GM08714 (cell line): ENCODE measurements around the gene NAA15.
"Not testable (repeated sequence)": the region's sequence is repeated elsewhere in the genome, so short reads cannot be mapped to it uniquely, and the experiment has no call there.

ENCODE experiments used
- H3K4me3 ChIP-seq: fragments of 200-500 bp; sonication (Bioruptor generic); 2 replicates; pipeline ENCODE4 v1.5.1; 2014; ENCODE audit warnings: mild to moderate bottlenecking, low read length, inconsistent platforms
- ZNF274 ChIP-seq: IDR thresholded peaks from 2 replicates; pipeline ENCODE4 v1.6.1; 2012; ENCODE audit warnings: mild to moderate bottlenecking, low read depth, low read length

The NAA15 gene

DNA sequence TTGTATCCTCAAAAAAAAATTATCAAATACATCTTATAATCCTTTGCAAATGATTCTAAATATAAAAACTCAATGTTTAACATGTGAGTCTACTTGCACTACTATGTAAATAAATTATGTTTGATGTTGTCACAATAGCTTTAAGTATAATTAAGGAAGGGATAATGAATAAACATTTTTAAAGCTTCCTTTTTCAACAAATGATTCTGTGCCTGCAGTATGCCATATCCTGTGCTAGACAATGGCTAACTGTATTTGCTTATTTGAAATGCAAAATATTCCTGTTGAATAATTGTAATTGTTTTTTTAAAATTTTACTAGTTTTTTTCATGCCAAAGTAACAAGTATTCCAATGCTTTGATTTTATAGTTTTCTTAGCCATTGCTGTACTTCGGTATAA, 60.0 kb downstream of the NAA15 start:
- no peak for TF ChIP-seq ZNF274
- H3K4me3 ChIP-seq, result no peak overlapping the region

DNA sequence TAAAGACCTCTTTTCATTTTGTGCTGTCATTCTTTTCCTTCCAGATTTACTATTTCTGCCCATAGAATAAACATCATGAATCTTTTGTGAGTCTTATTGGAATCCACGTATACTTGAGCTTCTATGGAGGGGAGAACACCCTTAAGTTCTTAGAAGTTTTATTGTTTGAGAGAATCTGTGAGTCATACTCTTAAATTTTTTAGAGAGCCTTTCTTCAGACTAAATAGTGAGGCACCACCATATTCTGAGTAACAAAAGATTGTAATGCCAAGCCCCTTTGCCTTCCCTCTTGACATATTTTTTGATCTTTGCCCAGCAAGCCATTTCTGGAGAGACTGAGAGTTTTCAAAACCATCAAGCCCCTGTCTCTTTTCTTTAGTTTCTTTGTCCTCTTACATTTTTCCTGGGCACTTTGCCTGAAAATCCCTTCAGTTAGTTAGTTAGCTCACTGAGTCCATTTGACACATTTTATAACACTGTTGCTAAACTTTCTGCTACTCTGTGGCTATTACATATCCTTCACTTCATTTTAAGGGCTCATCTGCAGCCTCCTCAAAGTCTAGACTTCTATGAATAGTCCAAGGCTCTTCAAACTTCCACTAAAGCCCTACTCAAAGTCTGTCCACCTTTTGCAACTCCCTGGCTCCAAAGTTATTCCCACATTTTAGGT, 66.3 kb downstream of the NAA15 start:
- H3K4me3 ChIP-seq, result no peak overlapping the region
- TF ChIP-seq ZNF274, result no peak

DNA sequence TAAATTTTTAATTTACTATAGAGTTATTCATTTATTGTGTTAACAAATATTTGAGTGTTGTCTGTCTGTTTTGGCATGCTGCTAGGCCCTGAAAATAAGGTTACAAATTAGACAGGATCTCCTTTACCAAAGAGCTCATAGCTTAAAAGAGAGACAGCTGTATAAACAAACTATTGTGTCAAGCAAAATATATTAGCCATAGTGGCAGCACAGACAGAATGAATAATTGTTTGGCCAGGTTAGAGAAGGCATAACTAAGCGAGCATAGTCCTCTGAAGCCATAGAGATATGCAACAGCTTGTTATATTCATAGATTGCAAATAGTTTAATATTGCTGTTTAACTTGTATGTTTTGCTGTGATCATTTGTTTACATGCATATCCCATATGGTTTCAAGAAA, 67.7 kb downstream of the NAA15 start:
- no peak for TF ChIP-seq ZNF274
- H3K4me3 ChIP-seq, result no peak overlapping the region

DNA sequence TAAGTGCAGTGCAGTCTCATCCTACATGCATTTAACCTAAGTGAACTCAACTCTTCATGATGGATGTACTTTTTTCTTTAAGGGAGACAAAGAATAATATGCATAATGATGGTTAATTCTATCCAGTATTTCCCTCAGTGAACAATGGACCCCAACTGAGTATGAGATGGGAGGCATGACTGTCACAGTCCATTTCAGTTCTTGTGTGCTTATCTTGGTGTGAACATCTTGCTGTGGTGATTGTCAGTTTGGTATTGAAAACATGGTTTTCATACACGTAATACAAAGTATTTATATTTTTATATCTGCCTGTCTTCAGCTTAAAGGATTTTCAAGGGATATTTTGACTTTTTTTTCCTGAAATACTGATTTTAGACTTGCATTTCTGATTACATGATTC, 72.9 kb downstream of the NAA15 start:
- H3K4me3 ChIP-seq, result no peak overlapping the region
- no peak for TF ChIP-seq ZNF274

DNA sequence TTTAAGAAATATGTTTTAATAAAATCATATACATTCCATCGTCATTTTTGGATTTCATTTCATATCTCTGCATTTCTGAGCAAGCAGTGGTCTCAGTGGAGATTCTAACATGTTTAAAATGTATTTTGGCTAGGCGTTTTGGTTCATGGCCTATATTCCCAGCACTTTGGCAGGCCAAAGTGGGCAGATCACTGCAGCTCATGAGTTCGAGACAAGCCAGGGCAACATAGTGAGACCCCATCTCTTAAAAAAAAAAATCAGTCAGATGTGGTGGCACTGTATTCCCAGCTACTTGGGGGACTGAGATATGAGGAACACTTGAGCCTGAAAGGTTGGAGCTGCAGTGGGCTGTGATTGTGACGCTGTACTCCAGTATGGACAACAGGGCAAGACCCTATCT, 85.1 kb downstream of the NAA15 start:
- H3K4me3 ChIP-seq, result no peak overlapping the region
- no peak for TF ChIP-seq ZNF274

DNA sequence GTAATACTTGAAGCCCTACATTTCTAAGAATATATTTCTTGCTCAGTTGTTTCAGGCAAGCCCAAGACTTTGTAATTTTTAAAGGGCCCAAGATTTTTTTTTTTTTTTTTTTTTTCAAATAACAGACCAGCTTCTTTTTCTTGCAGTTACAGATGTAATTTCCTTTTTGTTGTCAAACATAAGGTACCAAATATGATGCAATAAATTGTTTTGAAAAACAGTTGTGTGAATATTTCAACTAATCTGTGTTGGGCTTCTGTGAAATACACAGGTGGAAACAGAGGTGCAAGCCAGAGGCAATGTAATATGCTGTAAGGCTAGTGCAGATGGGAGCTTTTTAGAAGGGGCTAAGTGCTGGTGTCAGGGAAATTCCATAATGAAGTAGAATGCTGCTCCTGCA, 87.8 kb downstream of the NAA15 start:
- H3K4me3 ChIP-seq, result no peak overlapping the region
- no peak for TF ChIP-seq ZNF274

DNA sequence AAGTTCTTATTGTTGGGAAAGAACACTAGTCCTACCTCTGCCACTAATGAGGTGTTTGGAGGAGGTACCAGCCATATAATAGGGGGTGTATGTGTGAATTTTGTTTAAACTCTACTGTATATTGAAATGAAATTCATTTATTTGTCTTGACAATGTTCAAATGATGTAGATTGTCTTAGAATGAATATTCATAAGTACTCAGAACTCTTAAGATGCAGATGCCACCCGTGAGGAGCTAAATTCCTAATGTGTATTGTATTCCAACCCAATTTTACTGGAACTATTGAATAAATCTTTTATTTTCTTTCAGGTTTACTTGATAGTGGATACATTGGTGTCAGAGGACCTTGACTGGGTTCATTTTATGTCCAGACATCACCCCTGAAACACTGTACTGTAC, 88.7 kb downstream of the NAA15 start:
- H3K4me3 ChIP-seq, result no peak overlapping the region
- TF ChIP-seq ZNF274, result no peak

DNA sequence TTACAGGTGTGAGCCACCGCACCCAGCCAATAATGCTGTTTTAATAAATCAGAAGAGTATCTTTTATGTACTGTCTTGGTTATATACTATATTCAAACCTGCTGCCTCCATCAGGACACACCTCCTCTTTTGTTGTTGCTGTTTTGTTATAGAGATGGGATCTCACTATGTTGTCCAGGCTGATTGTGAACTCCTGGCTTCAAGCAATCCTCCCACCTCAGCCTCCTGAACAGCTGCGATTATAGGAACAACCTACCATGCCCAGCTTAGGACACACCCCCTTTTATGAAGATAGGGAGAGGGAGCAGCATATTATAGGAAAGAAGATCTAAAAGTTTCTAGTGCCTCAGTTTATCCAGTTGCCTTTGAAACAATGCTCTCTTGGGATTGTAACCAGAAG, 90.4 kb downstream of the NAA15 start:
- TF ChIP-seq ZNF274, result no peak
- H3K4me3 ChIP-seq, result no peak overlapping the region

DNA sequence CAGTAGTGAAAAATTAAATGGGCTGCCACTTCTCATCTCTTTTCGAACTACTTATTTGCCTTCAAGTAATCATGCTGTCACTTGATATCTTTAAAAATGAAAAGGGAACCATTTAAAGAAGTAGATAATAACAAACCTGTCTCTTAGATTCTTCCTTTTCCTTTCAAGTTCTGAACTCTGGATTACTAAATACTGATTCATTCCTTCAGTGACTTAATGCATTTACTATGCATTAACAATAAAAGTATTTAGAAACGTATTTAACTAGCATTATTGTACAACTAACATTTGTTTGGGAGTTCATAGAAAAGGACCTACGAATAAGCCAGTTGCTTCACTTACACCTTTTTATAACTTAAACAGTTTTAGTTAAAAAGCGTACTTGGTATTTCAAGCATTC, 91.5 kb downstream of the NAA15 start:
- TF ChIP-seq ZNF274, result no peak
- no peak overlapping the region for H3K4me3 ChIP-seq

DNA sequence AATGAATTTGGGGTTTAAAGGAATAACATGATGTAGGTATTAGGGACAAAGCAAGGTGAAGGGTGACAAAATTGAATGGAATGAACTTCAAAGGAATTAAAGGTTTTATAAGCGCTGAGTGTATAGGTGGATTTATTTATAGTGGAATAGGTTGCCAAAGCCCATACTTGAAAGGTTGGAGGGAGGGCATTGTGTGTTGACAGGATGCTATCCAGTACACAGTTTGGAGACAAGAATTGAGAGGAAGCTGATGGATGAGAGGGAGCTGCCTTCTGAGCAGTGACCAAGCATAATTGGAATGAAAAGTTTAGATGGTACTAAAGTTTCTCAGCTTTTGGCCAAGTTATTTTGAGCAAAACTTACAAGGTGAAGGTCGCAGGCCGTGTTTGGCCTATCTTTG, 100.1 kb downstream of the NAA15 start:
- no peak for TF ChIP-seq ZNF274

DNA sequence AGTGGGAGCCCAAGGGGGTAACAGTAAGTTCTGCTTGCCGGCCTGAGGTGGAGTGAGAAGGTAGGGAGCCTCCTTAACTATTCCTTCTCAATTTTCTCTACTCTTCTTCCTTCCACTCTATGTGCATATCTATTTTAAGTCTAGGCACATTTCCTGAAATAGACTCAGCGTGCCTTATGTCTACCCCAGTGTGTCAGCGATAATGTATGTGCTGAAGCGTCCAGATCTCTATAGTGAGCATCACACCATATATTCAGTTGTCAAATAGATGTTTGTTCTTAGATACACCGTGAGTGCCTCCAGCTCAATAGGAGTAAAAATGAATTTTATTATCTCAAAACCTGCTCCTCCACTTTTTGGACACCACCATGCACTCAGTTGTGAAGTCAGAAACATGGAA, 101.1 kb downstream of the NAA15 start:
- TF ChIP-seq ZNF274, result no peak
- no peak overlapping the region for H3K4me3 ChIP-seq

More for the DNA sequence above, 100.1 kb downstream of the NAA15 start:
- H3K4me3 ChIP-seq, result no peak overlapping the region

DNA sequence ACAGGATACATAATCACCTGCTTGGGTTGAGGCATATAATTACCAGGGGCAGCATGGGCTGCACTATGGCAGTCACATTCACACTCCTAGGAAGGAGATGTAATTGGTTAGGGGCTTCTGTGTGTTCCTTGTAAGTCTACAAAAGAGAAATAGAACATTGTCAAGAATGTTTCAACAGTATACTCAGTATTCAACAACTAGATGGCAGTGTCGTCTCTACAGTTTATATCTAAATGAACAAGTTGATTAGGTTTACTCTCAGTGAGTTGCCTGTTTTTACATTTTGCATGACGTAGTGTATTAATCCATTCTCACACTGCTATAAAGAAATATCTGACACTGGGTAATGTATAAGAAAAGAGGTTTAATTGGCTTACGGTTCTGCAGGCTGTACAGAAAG, 102.2 kb downstream of the NAA15 start:
- H3K4me3 ChIP-seq, result no peak overlapping the region
- TF ChIP-seq ZNF274, result no peak

DNA sequence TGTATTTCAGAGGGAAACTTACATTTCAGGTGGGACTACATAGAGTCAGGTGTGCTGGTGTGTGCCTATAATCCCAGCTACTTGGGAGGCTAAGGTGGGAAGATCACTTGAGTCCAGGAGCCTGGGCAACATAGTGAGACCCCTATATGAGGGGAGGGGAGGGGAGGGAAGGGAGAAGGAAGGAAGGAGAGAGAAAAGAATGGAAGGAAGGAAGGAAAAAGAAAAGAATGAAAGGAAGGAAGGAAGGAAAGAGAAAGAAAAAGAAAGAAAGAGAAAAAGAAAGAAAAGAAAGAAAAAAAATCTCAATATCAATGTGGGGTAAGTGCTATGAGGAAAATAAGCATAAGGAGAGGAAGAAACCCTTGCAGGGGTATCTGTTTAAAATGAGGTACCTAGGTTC, 109.0 kb downstream of the NAA15 start:
- TF ChIP-seq ZNF274, result no peak
- H3K4me3 ChIP-seq, result no peak overlapping the region

DNA sequence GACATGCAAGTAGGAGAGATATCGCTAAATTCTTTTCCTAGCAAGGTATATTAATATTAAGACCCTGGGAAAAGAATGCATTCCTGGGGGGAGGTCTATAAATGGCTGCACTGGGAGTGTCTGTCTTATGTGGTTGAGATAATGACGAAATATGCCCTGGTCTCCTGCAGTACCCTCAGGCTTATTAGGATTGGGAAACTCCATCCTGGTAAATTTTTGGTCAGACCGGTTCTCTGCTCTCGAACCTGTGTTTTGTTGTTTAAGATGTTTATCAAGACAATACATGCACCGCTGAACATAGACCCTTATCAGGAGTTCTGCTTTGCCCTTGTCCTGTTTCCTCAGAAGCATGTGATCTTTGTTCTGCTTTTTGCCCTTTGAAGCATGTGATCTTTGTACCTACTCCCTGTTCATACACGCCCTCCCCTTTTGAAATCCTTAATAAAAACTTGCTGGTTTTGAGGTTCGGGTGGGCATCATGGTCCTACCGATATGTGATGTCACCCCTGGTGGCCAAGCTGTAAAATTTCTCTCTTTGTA, 113.4 kb downstream of the NAA15 start:
- H3K4me3 ChIP-seq, result not testable (repeated sequence)

DNA sequence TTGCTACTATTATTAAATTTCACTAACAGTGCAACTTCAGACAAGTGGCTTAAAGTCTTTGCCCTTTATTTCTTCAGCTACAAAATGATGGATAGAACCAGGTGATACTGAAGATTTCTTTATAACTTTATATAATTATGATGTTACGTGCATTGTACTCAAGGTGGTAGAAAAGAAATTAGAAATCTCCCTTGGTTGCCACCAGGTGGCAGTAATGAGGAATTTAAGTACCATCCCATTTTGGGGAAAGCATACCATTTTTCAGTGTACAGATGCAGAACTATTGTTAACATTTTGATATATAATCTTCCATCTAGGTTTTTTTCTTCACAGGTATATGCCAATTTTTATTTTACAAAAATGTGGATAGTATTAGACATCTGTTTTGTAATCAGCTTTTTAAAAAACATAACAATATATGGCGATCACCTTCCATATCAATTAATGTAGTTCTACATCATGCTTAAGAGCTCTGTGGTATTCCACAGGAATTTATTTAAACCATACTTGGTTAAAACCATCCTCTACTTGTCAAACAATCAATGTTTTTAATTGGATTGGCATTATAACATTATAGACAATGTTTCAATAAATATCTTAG, 114.9 kb downstream of the NAA15 start:
- H3K4me3 ChIP-seq, result no peak overlapping the region
- no peak for TF ChIP-seq ZNF274
